ENCODE data around the gene ZNF615.
"Not testable (repeated sequence)": the region's sequence is repeated elsewhere in the genome, so short reads cannot be mapped to it uniquely, and the experiment has no call there.

Gene ZNF615

GRCh38 chr19:51977346-51977745 is 30.7 kb downstream of the ZNF615 start:
- H3K9me2 ChIP-seq (replicated peaks; ENCODE audit: control insufficient read depth, low read length) = no peaks in the 10 kb centered on the region
- H3K4me1 ChIP-seq (ENCODE audit: control insufficient read depth, low read length) = no peaks in the 10 kb centered on the region
- no peaks in the 10 kb centered on the region for H3F3A ChIP-seq (ENCODE audit: control insufficient read depth, insufficient read depth)
- peaks cover 49% of the 10 kb centered on the region for H3K9me3 ChIP-seq (ENCODE audit: control insufficient read depth, insufficient read depth, low read length)
- H4K20me1 ChIP-seq (ENCODE audit: control insufficient read depth, insufficient read depth, low read depth, low read length) = no peaks in the 10 kb centered on the region
- peaks cover 9% of the 10 kb centered on the region for H3K36me3 ChIP-seq (ENCODE audit: control insufficient read depth, low read length)
- peaks cover 3% of the 10 kb centered on the region; the same call in 1 of the 2 replicates for H3K79me2 ChIP-seq (ENCODE audit: control insufficient read depth, low read length)
- H3K4me3 ChIP-seq (ENCODE audit: low read length) = no peak overlapping the region
- no peaks in the 10 kb centered on the region for H3K27me3 ChIP-seq (ENCODE audit: control insufficient read depth, low read length)
- TF ChIP-seq EZH2phosphoT487 (IDR thresholded peaks at IDR 0.05; ENCODE audit: borderline replicate concordance, low read length) = no peak
- no peak for TF ChIP-seq CTCF (IDR thresholded peaks at IDR 0.05; ENCODE audit: low read depth, low read length, poor library complexity, severe bottlenecking)
- no peak overlapping the region for H3K27ac ChIP-seq (ENCODE audit: low read depth, low read length)
- no peak overlapping the region for H3K4me2 ChIP-seq (ENCODE audit: low read length)

GRCh38 chr19:51976852-51977251 is 31.2 kb downstream of the ZNF615 start:
- TF ChIP-seq EZH2phosphoT487 (IDR thresholded peaks at IDR 0.05; ENCODE audit: borderline replicate concordance, low read length) = no peak
- TF ChIP-seq CTCF (IDR thresholded peaks at IDR 0.05; ENCODE audit: low read depth, low read length, poor library complexity, severe bottlenecking) = no peak
- Histone ChIP-seq H4K20me1 (ENCODE audit: control insufficient read depth, insufficient read depth, low read depth, low read length) (no peaks in the 10 kb centered on the region), H3K4me1 (ENCODE audit: control insufficient read depth, low read length) (no peaks in the 10 kb centered on the region), H3K4me3 (ENCODE audit: low read length) (no peak overlapping the region), H3F3A (ENCODE audit: control insufficient read depth, insufficient read depth) (no peaks in the 10 kb centered on the region), H3K4me2 (ENCODE audit: low read length) (no peak overlapping the region), H3K9me2 (replicated peaks; ENCODE audit: control insufficient read depth, low read length) (no peaks in the 10 kb centered on the region), H3K79me2 (ENCODE audit: control insufficient read depth, low read length) (peaks cover 3% of the 10 kb centered on the region; the same call in 1 of the 2 replicates), H3K27ac (ENCODE audit: low read depth, low read length) (no peak overlapping the region), H3K9me3 (ENCODE audit: control insufficient read depth, insufficient read depth, low read length) (peaks cover 47% of the 10 kb centered on the region), H3K36me3 (ENCODE audit: control insufficient read depth, low read length) (peaks cover 9% of the 10 kb centered on the region), H3K27me3 (ENCODE audit: control insufficient read depth, low read length) (no peaks in the 10 kb centered on the region)

GRCh38 chr19:51975787-51976186 is 32.2 kb downstream of the ZNF615 start:
- Histone ChIP-seq H3K9me3 (ENCODE audit: control insufficient read depth, insufficient read depth, low read length) (peaks cover 54% of the 10 kb centered on the region), H3K36me3 (ENCODE audit: control insufficient read depth, low read length) (peaks cover 14% of the 10 kb centered on the region)
- H3F3A ChIP-seq (ENCODE audit: control insufficient read depth, insufficient read depth); H3K79me2 ChIP-seq (ENCODE audit: control insufficient read depth, low read length); H4K20me1 ChIP-seq (ENCODE audit: control insufficient read depth, insufficient read depth, low read depth, low read length); H3K4me1 ChIP-seq (ENCODE audit: control insufficient read depth, low read length); H3K9me2 ChIP-seq (replicated peaks; ENCODE audit: control insufficient read depth, low read length); H3K4me2 ChIP-seq (ENCODE audit: low read length); H3K27me3 ChIP-seq (ENCODE audit: control insufficient read depth, low read length); H3K4me3 ChIP-seq (ENCODE audit: low read length); H3K27ac ChIP-seq (ENCODE audit: low read depth, low read length): not testable (repeated sequence)

GRCh38 chr19:51971624-51972023 is 36.4 kb downstream of the ZNF615 start:
- H3F3A ChIP-seq (ENCODE audit: control insufficient read depth, insufficient read depth) = no peaks in the 10 kb centered on the region
- no peak overlapping the region for H3K4me3 ChIP-seq (ENCODE audit: low read length)
- H3K9me3 ChIP-seq (ENCODE audit: control insufficient read depth, insufficient read depth, low read length) = peaks cover 38% of the 10 kb centered on the region
- no peaks in the 10 kb centered on the region for H3K4me1 ChIP-seq (ENCODE audit: control insufficient read depth, low read length)
- H3K4me2 ChIP-seq (ENCODE audit: low read length) = no peak overlapping the region
- H3K27me3 ChIP-seq (ENCODE audit: control insufficient read depth, low read length) = no peaks in the 10 kb centered on the region
- peaks cover 25% of the 10 kb centered on the region for H3K36me3 ChIP-seq (ENCODE audit: control insufficient read depth, low read length)
- H3K79me2 ChIP-seq (ENCODE audit: control insufficient read depth, low read length) = no peaks in the 10 kb centered on the region
- no peaks in the 10 kb centered on the region for H4K20me1 ChIP-seq (ENCODE audit: control insufficient read depth, insufficient read depth, low read depth, low read length)
- H3K9me2 ChIP-seq (replicated peaks; ENCODE audit: control insufficient read depth, low read length) = no peaks in the 10 kb centered on the region
- TF ChIP-seq EZH2phosphoT487 (IDR thresholded peaks at IDR 0.05; ENCODE audit: borderline replicate concordance, low read length) (no peak), CTCF (IDR thresholded peaks at IDR 0.05; ENCODE audit: low read depth, low read length, poor library complexity, severe bottlenecking) (no peak)
- H3K27ac ChIP-seq (ENCODE audit: low read depth, low read length) = no peak overlapping the region
